ENCODE results near the gene C6orf62. TPM values are rescaled to one million over a fixed set of nuclear protein-coding genes. Genes with fewer than 3 reads are reported as not detected.

C6orf62 gene
- total and polyA plus RNA-seq, 2 donors (not counting 3 experiments of a cell fraction or from before 2014, with no cell fraction given), result 36.5 to 129 TPM

- no TSS peak for BruUV-seq (replicated peaks)
- Histone ChIP-seq H3K27me3 (ENCODE audit: control insufficient read depth in 2 of 2, insufficient read depth in 2 of 2, low read length in 2 of 2) (no peaks in the 10 kb centered on the region), H3K9me1 (replicated peaks; ENCODE audit: control insufficient read depth, extremely low read depth, insufficient read depth, low read length) (no peaks in the 10 kb centered on the region), H3K9me3 (replicated peaks; ENCODE audit: control insufficient read depth, insufficient read depth, low read length) (no peaks in the 10 kb centered on the region), H3K4me3 (replicated peaks in 1 of 3; ENCODE audit: insufficient read depth in 1 of 3, low read depth in 1 of 3, low read length in 3 of 3) (no peak overlapping the region), H3K27ac (ENCODE audit: insufficient read depth, low read depth, low read length) (no peak overlapping the region), H3K36me3 (ENCODE audit: control insufficient read depth in 2 of 2, extremely low read depth in 1 of 2, insufficient read depth in 2 of 2, low read length in 2 of 2) (no peaks in the 10 kb centered on the region), H3K4me2 (ENCODE audit: insufficient read depth, low read length) (no peak overlapping the region), H3K9ac (replicated peaks; ENCODE audit: extremely low read depth, insufficient read depth, low read length) (no peak overlapping the region), H3K79me2 (ENCODE audit: control insufficient read depth, insufficient read depth, low read length) (no peaks in the 10 kb centered on the region), H2AFZ (ENCODE audit: low read depth, low read length) (no peak overlapping the region), H4K20me1 (replicated peaks; ENCODE audit: control insufficient read depth, extremely low read depth, insufficient read depth, low read length) (no peaks in the 10 kb centered on the region), H3K4me1 (ENCODE audit: control insufficient read depth, extremely low read depth, insufficient read depth, low read length) (no peaks in the 10 kb centered on the region)
- dilution Hi-C loops (cut with MboI; ENCODE audit: extremely low pct_ligation_motif_present, low sequenced_read_pairs), result no loop called here
- no peak for TF ChIP-seq MYC (IDR thresholded peaks at IDR 0.05; ENCODE audit: low read depth, low read length)
- TF ChIP-seq EZH2 (IDR thresholded peaks at IDR 0.05; ENCODE audit: borderline replicate concordance, low read depth, low read length, severe bottlenecking), result no peak
- TF ChIP-seq MAX (IDR thresholded peaks at IDR 0.05; ENCODE audit: insufficient read depth, insufficient read length), result no peak
- no peak for TF ChIP-seq GATA2 (IDR thresholded peaks at IDR 0.05; ENCODE audit: insufficient read depth, insufficient read length, low read depth, low read length)
- no peak for TF ChIP-seq FOS (IDR thresholded peaks at IDR 0.05; ENCODE audit: borderline replicate concordance, insufficient read depth, low read length)
- TF ChIP-seq POLR2A (IDR thresholded peaks at IDR 0.05; ENCODE audit: low read depth, low read length), result no peak
- TF ChIP-seq POLR2AphosphoS5 (IDR thresholded peaks at IDR 0.05; ENCODE audit: insufficient read depth, low read depth, low read length), result no peak
- TF ChIP-seq JUN (IDR thresholded peaks at IDR 0.05; ENCODE audit: borderline replicate concordance, insufficient read depth, insufficient read length, low read depth), result no peak
- no peak for TF ChIP-seq CTCF (IDR thresholded peaks at IDR 0.05; ENCODE audit: extremely low read depth in 1 of 2, insufficient read depth in 1 of 2, low read depth in 1 of 2, low read length in 2 of 2)
- intact Hi-C loops (cut with micrococcal nuclease), result no loop called here
- DNase-seq (ENCODE audit: low read depth, low spot score), result no peak
- POLR2A ChIA-PET, result no interaction called here
- CTCF ChIA-PET, result interaction anchor here (1.0 kb wide), 1 partner anchor 106 kb away, joined by 3 read pairs; no protein-coding TSS in a partner anchor
- no peak for FAIRE-seq
Measured at GRCh38 chr6:24686946-24687345, 32.0 kb downstream of the C6orf62 start.
